HCT116 (cell line): ENCODE data around the gene PRKN.

Experiments used
- CTCF ChIP-seq, 3 experiments: fragments of 200-600 bp in 1 of 3; sonication (generic) in 1 of 3; IDR thresholded peaks in 2 of 3; conservative IDR thresholded peaks in 1 of 3; 2 replicates each; pipeline ENCODE4 v1.5.1; 2012 to 2017; ENCODE audit warnings: low read depth in 2 of 3, low read length in 2 of 3, antibody characterized with exemption in 1 of 3, borderline replicate concordance in 1 of 3, control low read depth in 1 of 3, mild to moderate bottlenecking in 1 of 3, mixed read lengths in 1 of 3, mixed run types in 1 of 3, moderate library complexity in 1 of 3; ENCODE audit not compliant: insufficient read depth in 1 of 3
- EZH2 ChIP-seq: fragments of 200-600 bp; sonication (generic); IDR thresholded peaks from 2 replicates; pipeline ENCODE4 v1.6.1; 2017; ENCODE audit warnings: antibody characterized with exemption, mixed run types
- JUND ChIP-seq: IDR thresholded peaks from 2 replicates; pipeline ENCODE4 v1.6.1; 2012
- MAX ChIP-seq: IDR thresholded peaks from 2 replicates; pipeline ENCODE4 v1.6.1; 2012
- POLR2A ChIP-seq: IDR thresholded peaks from 2 replicates; pipeline ENCODE4 v1.7.0; 2011; ENCODE audit warnings: borderline replicate concordance; ENCODE audit not compliant: insufficient read depth, insufficient read length; ENCODE audit errors: extremely low read depth
- POLR2AphosphoS5 ChIP-seq: IDR thresholded peaks from 2 replicates; pipeline ENCODE4 v1.6.1; 2011; ENCODE audit warnings: mild to moderate bottlenecking, low read depth, low read length, moderate library complexity
- REST ChIP-seq: IDR thresholded peaks from 2 replicates; pipeline ENCODE4 v1.6.1; 2012; ENCODE audit warnings: low read depth
- SP1 ChIP-seq: IDR thresholded peaks from 2 replicates; pipeline ENCODE4 v1.6.1; 2012; ENCODE audit warnings: low read depth
- TCF7L2 ChIP-seq: IDR thresholded peaks from 2 replicates; pipeline ENCODE4 v1.7.0; 2011; ENCODE audit warnings: borderline replicate concordance, inconsistent platforms; ENCODE audit not compliant: insufficient read depth, insufficient read length; ENCODE audit errors: extremely low read depth
- ZBTB33 ChIP-seq: IDR thresholded peaks from 2 replicates; pipeline ENCODE4 v1.6.1; 2011; ENCODE audit warnings: mild to moderate bottlenecking, low read length, moderate library complexity; ENCODE audit not compliant: insufficient replicate concordance; ENCODE audit errors: extremely low read depth
- ZNF274 ChIP-seq: fragments of 200-500 bp; sonication (Bioruptor generic); IDR thresholded peaks from 2 replicates; pipeline ENCODE4 v1.6.1; 2014; ENCODE audit warnings: mild to moderate bottlenecking, low read depth, low read length, inconsistent platforms

- TF ChIP-seq CTCF (IDR thresholded peaks at IDR 0.05 in 2 of 3, conservative IDR thresholded peaks at IDR 0.05 in 1 of 3; ENCODE audit: borderline replicate concordance in 1 of 3, insufficient read depth in 1 of 3, low read depth in 2 of 3, low read length in 2 of 3), result no peak
- TF ChIP-seq TCF7L2, result no peak
- TF ChIP-seq ZNF274, result no peak
- TF ChIP-seq SP1, result no peak
- TF ChIP-seq REST, result no peak
- no peak for TF ChIP-seq POLR2AphosphoS5
- TF ChIP-seq POLR2A, result no peak
- TF ChIP-seq MAX, result no peak
- TF ChIP-seq EZH2, result no peak
- TF ChIP-seq ZBTB33, result no peak
- no peak for TF ChIP-seq JUND
Measured at GRCh38 chr6:162753775-162754174, 26.2 kb upstream of the PRKN start.
